IPS-15b (cell line): Measurements from ENCODE around the gene DGKD.

Experiments
- H3K27me3 ChIP-seq: one replicate; pipeline ENCODE4 v1.6.1; 2013; ENCODE audit warnings: low read length; ENCODE audit not compliant: control insufficient read depth, insufficient read depth
- H3K36me3 ChIP-seq: one replicate; pipeline ENCODE4 v1.6.1; 2013; ENCODE audit warnings: low read length; ENCODE audit not compliant: control insufficient read depth, insufficient read depth
- H3K4me1 ChIP-seq: one replicate; pipeline ENCODE4 v1.6.1; 2013; ENCODE audit warnings: mild to moderate bottlenecking, low read length; ENCODE audit not compliant: control insufficient read depth, insufficient read depth
- H3K4me3 ChIP-seq: one replicate; pipeline ENCODE4 v1.5.1; 2013; ENCODE audit warnings: low read depth, low read length
- H3K9ac ChIP-seq: one replicate; pipeline ENCODE4 v1.6.1; 2013; ENCODE audit warnings: low read depth, mild to moderate bottlenecking, low read length
- H3K9me3 ChIP-seq: one replicate; pipeline ENCODE4 v1.6.1; 2013; ENCODE audit warnings: mild to moderate bottlenecking, low read length; ENCODE audit not compliant: control insufficient read depth, insufficient read depth

DGKD gene

GRCh38 chr2:233439191-233439590, 84.9 kb downstream of the DGKD start:
- no peaks in the 10 kb centered on the region for H3K4me1 ChIP-seq
- no peaks in the 10 kb centered on the region for H3K9me3 ChIP-seq
- H3K9ac ChIP-seq = no peak overlapping the region
- no peaks in the 10 kb centered on the region for H3K27me3 ChIP-seq
- H3K4me3 ChIP-seq = no peak overlapping the region
- peaks cover 3% of the 10 kb centered on the region for H3K36me3 ChIP-seq

- peaks cover 3% of the 10 kb centered on the region for H3K36me3 ChIP-seq
- no peak overlapping the region for H3K4me3 ChIP-seq
Observed at GRCh38 chr2:233440314-233440713, 86.0 kb downstream of the DGKD start.

DNA sequence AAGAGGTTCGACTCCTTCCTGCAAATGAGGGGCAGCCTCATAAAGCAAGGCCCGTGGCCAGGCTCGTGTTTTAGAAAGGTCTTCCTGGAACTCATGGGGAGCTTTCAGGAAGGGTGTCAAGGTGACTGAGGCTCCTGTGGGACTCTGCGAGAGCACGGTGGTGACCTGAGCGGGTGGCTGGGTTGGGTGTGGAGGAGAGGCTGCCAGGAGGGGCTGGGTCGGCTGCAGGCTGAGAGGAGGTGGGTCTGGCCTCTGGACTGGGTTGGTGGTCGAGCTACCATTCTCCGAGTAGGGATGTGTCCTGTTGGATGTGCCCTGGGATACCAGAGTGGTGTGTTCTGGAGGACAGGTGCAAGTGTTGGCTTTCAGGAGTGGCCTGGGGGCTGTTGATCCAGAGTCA, 86.4 kb downstream of the DGKD start:
- Histone ChIP-seq H3K9me3 (no peaks in the 10 kb centered on the region), H3K4me3 (no peak overlapping the region), H3K36me3 (peaks cover 3% of the 10 kb centered on the region), H3K27me3 (no peaks in the 10 kb centered on the region), H3K4me1 (no peaks in the 10 kb centered on the region), H3K9ac (no peak overlapping the region)

More at GRCh38 chr2:233440314-233440713, 86.0 kb downstream of the DGKD start:
- H3K9ac ChIP-seq = no peak overlapping the region
- H3K4me1 ChIP-seq = no peaks in the 10 kb centered on the region
- no peaks in the 10 kb centered on the region for H3K27me3 ChIP-seq
- no peaks in the 10 kb centered on the region for H3K9me3 ChIP-seq

DNA sequence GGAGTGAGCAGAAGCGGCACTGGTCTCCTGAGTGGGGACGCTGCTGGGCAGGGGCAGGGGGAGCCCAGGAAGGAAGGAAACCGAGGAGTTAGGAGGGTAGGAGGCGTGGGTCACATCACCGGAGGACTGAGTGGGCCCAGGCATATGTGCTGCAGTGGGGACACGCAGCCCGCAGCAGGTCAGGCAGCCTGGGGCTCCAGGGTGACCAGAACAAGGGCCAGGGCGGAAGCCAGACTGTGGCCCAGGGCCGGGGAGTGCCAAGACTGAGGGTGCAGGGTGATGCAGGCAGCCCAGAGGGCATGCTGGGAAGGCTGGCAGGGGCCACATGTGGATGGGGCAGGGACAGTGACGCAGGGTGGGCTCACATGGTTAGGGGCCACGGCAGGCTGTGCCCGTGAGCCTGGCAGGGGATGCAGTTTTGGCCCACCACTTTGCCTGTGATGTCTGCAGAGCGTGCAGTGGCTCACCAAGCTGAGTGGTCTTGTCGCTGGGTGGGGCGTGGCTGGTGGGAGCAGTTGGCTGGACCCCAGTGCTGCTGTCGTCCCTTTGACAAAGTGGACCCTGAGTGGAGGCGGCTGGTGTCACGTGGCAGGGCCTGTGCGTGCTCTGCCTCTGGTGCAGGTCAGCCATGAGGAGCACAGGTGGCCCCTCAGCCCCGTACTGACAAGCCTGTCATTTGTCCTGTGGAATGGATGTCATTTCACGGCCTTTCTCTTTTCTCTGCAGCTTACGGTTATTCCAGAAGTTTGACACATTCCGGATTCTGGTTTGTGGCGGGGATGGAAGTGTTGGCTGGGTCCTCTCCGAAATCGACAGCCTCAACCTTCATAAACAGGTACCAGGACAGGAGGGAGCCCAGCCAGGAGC, 87.1 kb downstream of the DGKD start:
- no peak overlapping the region for H3K4me3 ChIP-seq
- H3K36me3 ChIP-seq = peaks cover 3% of the 10 kb centered on the region
- no peaks in the 10 kb centered on the region for H3K4me1 ChIP-seq
- no peaks in the 10 kb centered on the region for H3K9me3 ChIP-seq
- no peaks in the 10 kb centered on the region for H3K27me3 ChIP-seq
- H3K9ac ChIP-seq = no peak overlapping the region

DNA sequence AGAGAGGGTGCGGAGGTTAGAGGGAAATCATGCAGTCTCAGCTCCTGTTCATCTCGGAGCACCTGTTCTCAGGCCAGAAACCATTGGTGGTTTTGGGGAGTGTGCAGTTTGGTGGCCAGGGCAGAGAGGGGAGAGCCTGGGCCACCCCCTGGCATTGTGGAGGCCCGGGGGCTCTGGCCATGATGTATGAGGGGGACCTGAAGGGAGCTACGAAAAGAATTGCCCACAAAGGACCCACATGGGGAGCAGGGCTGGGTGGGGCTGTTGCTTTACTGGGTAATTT, 87.7 kb downstream of the DGKD start:
- no peak overlapping the region for H3K4me3 ChIP-seq
- H3K4me1 ChIP-seq = no peaks in the 10 kb centered on the region
- no peak overlapping the region for H3K9ac ChIP-seq
- peaks cover 5% of the 10 kb centered on the region for H3K36me3 ChIP-seq
- no peaks in the 10 kb centered on the region for H3K27me3 ChIP-seq
- H3K9me3 ChIP-seq = no peaks in the 10 kb centered on the region

GRCh38 chr2:233443511-233444183, 89.4 kb downstream of the DGKD start:
- Histone ChIP-seq H3K4me1 (peaks cover 1% of the 10 kb centered on the region), H3K36me3 (peaks cover 5% of the 10 kb centered on the region), H3K27me3 (no peaks in the 10 kb centered on the region), H3K4me3 (no peak overlapping the region), H3K9me3 (no peaks in the 10 kb centered on the region), H3K9ac (no peak overlapping the region)

DNA sequence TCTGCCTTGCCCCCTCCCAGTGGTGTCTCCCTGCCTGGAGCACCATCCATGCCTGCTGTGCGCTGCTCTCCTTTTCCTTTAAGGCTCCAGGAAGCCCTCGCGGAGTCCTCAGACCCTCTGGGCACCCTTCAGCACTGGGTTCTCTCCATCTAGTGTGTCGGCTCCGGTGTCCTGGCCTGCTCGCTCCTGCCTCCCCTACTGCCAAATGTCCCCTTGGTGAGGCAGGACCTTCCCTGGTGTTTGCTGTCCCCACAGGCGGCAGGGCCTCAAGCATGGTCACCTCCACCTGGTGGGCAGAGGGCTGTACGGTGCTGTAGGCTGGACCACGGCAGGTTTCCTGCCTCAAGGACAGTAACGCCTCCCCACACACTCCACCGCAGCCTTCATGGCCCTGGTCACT, 90.2 kb downstream of the DGKD start:
- no peak overlapping the region for H3K4me3 ChIP-seq
- no peaks in the 10 kb centered on the region for H3K9me3 ChIP-seq
- H3K9ac ChIP-seq = no peak overlapping the region
- peaks cover 2% of the 10 kb centered on the region for H3K4me1 ChIP-seq
- peaks cover 5% of the 10 kb centered on the region for H3K36me3 ChIP-seq
- no peaks in the 10 kb centered on the region for H3K27me3 ChIP-seq

DNA sequence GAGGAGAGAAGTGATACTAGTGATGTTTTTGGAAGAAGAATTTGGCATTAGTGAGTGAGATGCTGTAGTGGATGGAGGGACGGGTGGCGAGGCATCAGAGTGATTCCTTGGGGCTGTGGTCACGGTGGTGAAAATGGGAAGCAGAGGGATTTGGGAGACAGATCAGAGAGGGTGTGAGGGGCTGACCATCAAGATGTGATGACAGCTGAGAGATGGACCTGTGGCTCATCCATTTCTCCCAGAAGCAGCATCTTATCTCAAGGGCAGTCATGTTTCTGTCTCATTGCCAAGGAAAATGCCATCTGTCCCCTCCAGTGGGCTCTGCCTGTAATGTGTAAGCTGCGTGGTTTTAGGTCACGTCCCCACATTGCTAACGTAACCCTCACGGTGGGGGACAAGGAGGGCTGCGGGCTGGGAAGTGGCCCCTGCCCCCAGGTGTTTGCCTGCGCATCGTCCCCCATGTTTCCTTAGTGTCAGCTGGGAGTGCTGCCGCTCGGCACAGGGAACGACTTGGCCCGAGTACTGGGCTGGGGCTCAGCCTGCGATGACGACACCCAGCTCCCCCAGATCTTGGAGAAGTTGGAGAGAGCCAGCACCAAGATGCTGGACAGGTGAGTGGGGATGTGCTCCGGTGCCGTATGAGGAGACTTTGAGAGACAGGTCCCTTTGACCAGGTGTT, 91.0 kb downstream of the DGKD start:
- no peaks in the 10 kb centered on the region for H3K9me3 ChIP-seq
- H3K9ac ChIP-seq = no peak overlapping the region
- no peaks in the 10 kb centered on the region for H3K27me3 ChIP-seq
- H3K4me3 ChIP-seq = no peak overlapping the region
- peaks cover 2% of the 10 kb centered on the region for H3K4me1 ChIP-seq
- H3K36me3 ChIP-seq = peaks cover 3% of the 10 kb centered on the region

GRCh38 chr2:233446121-233446520, 91.8 kb downstream of the DGKD start:
- peaks cover 7% of the 10 kb centered on the region for H3K36me3 ChIP-seq

GRCh38 chr2:233446606-233447305, 92.5 kb downstream of the DGKD start:
- no peaks in the 10 kb centered on the region for H3K27me3 ChIP-seq
- H3K9ac ChIP-seq = no peak overlapping the region
- peaks cover 2% of the 10 kb centered on the region for H3K4me1 ChIP-seq
- H3K36me3 ChIP-seq = peaks cover 7% of the 10 kb centered on the region
- H3K9me3 ChIP-seq = no peaks in the 10 kb centered on the region
- H3K4me3 ChIP-seq = no peak overlapping the region

More at GRCh38 chr2:233446121-233446520, 91.8 kb downstream of the DGKD start:
- Histone ChIP-seq H3K4me1 (peaks cover 2% of the 10 kb centered on the region), H3K27me3 (no peaks in the 10 kb centered on the region), H3K9me3 (no peaks in the 10 kb centered on the region), H3K4me3 (no peak overlapping the region), H3K9ac (no peak overlapping the region)

- H3K27me3 ChIP-seq = no peaks in the 10 kb centered on the region
- peaks cover 7% of the 10 kb centered on the region for H3K36me3 ChIP-seq
Observed at GRCh38 chr2:233447506-233448219, 93.4 kb downstream of the DGKD start.

More at GRCh38 chr2:233447506-233448219, 93.4 kb downstream of the DGKD start:
- Histone ChIP-seq H3K9me3 (no peaks in the 10 kb centered on the region), H3K4me3 (no peak overlapping the region), H3K9ac (no peak overlapping the region), H3K4me1 (peaks cover 2% of the 10 kb centered on the region)
